ENCODE measurements around the gene VMAC.

VMAC gene

DNA sequence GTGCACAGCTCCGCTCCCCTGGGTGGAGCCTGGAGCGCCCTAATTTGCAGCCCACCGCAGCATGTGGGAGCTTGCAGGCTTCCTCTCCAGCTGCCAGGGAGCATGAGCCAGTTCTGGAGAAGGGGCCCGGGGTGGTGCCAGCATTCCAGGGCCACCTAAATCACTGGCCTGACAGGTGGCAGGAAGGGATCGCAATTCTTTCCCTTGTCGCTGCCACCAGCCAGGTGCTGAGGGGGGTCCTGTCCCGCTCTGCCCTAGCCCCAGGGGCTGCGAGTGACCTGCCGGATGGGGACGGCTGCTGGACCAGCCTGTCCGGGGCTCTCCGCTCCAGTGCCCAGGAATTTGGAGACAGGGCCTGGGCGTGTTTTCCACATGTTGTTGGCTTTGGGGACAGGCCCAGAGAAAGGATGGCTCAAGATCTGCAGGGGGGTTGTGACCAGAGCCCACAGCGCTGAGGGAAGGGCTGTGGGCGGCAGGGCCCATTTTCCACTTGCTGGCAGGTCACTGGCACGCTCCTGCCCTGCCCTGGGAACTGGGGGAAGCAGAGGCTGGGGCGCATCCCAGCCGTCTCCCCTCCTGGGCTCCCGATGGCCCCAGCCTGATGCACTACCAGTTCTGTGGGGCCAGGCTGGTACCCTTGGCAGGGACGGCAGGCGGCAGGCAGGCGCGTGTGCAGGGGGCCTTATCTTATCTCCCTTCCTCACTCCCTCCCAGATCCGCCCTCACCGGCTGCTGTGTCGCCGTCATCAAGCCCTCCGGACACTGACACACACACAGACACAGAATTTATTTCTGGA, 10.6 kb upstream of the VMAC start:
- Mint-ChIP-seq H3K27ac (no peak overlapping the region), H3K36me3 (ENCODE audit: low read depth) (peaks cover 34% of the 10 kb centered on the region), H3K4me1 (ENCODE audit: low read depth) (peaks cover 3% of the 10 kb centered on the region)

DNA sequence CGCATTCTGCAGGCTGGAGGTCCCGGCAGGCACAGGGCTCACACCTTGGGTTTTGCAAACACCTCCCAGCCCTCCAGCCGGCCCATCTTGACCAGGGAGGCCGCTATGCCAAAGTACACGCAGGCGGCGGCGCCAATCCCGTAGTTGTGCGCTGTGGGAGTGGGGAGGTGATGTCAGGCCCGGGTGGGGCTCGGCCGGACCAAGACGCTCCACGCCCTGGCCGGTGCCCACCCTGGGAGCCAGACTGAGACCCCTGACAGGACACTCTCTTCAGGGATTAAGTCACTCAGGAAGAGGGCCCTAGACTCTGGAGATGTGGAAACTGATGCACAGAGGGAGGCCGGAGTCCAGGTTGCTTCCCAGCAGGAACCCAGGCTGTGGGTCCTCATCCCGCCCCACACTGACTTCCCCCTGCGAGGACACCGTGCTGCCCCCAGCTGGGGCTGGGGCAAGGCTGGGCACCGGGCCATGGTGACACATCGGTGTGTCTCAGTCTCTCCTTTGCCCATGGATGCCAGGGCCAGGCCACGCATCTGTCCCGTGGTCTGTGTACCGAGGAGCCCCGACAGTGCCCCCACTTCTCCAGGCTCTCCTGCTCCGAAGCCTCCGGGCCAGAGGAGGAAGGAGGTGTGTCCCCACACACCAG, 9.8 kb upstream of the VMAC start:
- DNase-seq = no peak
- H3K36me3 Mint-ChIP-seq (ENCODE audit: low read depth) = peaks cover 36% of the 10 kb centered on the region
- H3K27ac Mint-ChIP-seq = no peak overlapping the region
- H3K9me3 Mint-ChIP-seq = no peaks in the 10 kb centered on the region
- H3K4me1 Mint-ChIP-seq (ENCODE audit: low read depth) = peaks cover 4% of the 10 kb centered on the region
- H3K27me3 Mint-ChIP-seq = peaks cover 15% of the 10 kb centered on the region
- H3K4me3 Mint-ChIP-seq = no peak overlapping the region

More for the DNA sequence above, 10.6 kb upstream of the VMAC start:
- Mint-ChIP-seq H3K27me3 (peaks cover 21% of the 10 kb centered on the region), H3K9me3 (no peaks in the 10 kb centered on the region), H3K4me3 (no peak overlapping the region)
- DNase-seq = no peak

DNA sequence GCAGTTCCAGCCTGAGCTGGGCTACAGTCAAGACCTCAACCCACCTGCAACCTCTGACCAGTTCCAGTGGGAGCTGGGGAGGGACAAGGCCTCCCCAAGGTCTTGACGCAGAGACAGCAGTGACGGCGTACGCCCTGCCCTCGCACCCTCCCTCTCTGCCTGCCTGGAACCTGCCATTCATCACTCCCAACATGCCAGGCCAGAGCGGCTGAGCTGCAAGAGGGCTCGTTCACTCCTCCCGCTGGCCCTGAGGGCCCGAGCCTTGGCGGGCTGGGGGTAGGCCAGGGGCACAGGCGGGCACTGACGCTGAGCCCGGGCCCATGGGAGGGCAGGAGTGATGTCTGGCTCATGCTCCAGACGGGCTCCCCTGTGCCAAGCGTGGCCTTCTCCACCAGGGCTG, 9.3 kb upstream of the VMAC start:
- H3K4me3 Mint-ChIP-seq = no peak overlapping the region
- H3K4me1 Mint-ChIP-seq (ENCODE audit: low read depth) = peaks cover 10% of the 10 kb centered on the region
- H3K9me3 Mint-ChIP-seq = no peaks in the 10 kb centered on the region
- no peak for DNase-seq
- H3K27me3 Mint-ChIP-seq = peaks cover 11% of the 10 kb centered on the region
- H3K36me3 Mint-ChIP-seq (ENCODE audit: low read depth) = peaks cover 42% of the 10 kb centered on the region
- no peak overlapping the region for H3K27ac Mint-ChIP-seq

DNA sequence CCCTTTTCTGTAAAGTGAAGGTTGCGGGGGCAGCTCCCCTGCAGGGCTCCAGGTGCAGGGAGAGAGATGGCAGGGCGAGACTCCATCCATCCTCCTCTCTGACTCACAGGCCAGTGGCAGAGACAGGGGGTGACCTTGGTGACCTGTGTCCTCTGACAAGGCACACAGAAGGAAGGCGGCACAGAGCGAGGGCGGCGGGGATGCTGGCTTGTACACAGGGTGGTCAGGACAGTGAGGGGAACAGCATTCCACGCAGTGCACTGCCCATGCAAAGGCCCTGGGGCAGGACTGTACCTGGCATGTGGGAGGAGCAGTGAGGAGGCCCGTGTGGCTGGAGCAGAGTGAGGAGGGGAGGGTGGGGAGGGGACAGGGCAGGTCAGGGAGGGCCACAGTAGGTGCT, 8.8 kb upstream of the VMAC start:
- Mint-ChIP-seq H3K27ac (no peak overlapping the region), H3K36me3 (ENCODE audit: low read depth) (peaks cover 43% of the 10 kb centered on the region), H3K9me3 (no peaks in the 10 kb centered on the region), H3K27me3 (peaks cover 6% of the 10 kb centered on the region), H3K4me1 (ENCODE audit: low read depth) (peaks cover 11% of the 10 kb centered on the region), H3K4me3 (no peak overlapping the region)
- DNase-seq = no peak

DNA sequence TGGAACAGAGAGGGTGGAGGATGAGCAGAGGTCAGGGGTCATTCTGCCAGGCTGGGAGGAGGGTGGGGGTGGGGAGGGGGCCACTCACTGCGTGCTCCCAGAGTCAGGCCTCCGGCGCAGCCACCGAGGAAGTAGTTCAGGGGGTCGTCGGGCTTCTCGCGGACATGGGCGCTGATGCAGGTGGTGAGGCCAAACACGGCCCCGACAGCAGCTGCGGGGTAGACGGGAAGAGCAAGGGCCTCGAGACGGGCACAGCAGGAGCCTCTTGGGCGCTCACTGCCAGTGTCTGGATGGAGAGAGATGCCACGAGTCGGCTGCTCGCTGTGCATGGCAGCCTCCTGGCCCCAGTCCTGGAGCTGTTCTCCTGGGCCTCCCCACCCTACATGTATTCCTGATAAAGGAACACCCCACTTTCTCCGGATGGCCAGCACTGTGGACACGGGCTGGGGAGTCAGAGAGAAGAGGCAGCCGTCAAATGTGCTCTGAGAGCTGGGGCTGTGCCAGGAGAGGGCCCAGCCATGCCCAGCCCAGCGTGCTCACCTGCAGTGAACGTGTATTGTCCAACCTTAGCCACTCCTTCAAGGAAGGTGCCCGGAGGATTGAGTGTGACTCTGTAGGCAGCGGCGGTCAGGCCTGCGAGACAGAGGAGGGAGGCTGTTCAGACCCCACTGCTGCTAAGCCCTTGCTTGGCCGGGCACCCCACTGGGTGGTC, 8.2 kb upstream of the VMAC start:
- peaks cover 49% of the 10 kb centered on the region for H3K36me3 Mint-ChIP-seq (ENCODE audit: low read depth)
- H3K4me1 Mint-ChIP-seq (ENCODE audit: low read depth) = peaks cover 17% of the 10 kb centered on the region
- no peaks in the 10 kb centered on the region for H3K9me3 Mint-ChIP-seq
- H3K27ac Mint-ChIP-seq = no peak overlapping the region
- no peak for DNase-seq
- H3K27me3 Mint-ChIP-seq = peaks cover 2% of the 10 kb centered on the region
- no peak overlapping the region for H3K4me3 Mint-ChIP-seq

DNA sequence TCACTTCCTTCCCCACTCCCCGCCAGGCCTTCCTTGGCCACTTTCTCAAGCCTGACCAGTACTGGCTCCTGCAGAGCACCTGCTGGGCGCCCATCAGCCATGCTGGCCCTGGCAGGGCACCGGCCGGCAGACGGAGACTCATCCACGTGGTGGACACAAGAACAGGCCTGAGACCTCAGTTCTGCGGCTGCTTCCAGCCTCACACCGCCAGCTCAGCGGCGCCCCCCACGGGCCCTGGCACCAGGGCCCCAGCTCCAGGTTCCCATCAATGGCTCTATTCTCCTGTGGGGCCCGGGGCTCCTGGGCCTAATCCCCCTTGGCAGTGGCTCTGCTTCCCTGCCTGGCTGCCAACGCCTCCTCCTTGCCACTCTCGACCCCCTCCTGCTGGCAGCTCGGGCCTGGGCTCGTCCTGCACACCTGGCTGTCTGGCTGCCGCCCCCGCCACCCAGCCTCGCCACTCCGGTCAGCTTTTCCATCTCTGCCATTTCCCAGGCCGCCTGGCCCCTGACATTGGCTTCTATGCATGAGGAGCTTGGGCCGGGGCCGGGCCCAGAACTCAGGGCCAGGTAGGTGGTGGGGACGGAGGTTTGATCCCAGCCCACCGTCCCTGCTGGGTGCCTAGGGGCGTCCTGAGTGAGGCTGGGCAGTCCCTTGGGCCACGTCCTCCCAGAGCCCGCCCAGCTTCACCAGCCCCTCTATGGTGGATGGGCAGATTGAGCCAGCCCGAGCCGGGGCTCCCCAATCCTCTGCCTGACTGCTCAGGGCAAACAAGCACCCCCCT, 7.3 kb upstream of the VMAC start:
- Mint-ChIP-seq H3K27me3 (no peaks in the 10 kb centered on the region), H3K4me1 (ENCODE audit: low read depth) (peaks cover 17% of the 10 kb centered on the region), H3K4me3 (no peak overlapping the region), H3K36me3 (ENCODE audit: low read depth) (peaks cover 51% of the 10 kb centered on the region), H3K9me3 (no peaks in the 10 kb centered on the region), H3K27ac (peak overlapping the region; percentile 44)
- DNase-seq = no peak

DNA sequence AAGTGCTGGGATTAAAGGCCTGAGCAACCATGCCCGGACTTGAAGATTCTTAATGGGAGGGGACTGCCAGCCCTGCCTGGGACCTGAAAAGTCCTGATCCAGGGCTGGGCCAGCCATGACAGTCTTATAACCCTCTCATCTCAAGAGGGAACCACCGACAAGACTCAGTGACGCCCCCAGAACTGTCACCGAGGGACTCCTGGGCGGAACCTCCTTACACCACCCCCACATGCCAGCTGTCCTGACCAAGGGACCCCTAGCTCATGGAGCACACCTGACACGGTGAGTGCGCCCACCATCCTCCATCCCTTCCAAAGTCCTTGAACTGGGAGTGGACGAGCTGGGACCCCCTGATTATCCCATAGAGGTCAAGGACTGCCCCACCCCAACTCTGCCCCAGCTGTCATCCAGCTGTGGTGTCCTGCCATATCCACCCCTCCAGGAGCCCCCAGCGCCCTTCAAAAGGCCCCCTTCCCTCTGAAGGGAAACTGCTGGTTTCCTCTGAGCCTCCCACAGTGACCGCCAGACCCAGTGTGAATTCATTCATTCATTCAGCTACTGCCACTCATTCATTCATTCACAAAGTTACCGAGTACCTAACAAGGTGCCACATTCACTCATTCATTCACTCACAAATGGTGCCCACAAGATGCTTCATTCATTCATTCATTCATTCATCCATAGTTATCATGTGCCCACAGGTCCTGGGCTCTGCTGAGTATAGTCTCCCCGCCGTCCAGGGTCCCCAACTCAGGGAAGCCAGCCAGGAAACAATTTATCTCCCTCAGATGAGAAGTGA, 4.7 kb upstream of the VMAC start:
- DNase-seq = no peak
- Mint-ChIP-seq H3K4me3 (no peak overlapping the region), H3K9me3 (no peaks in the 10 kb centered on the region), H3K27me3 (no peaks in the 10 kb centered on the region), H3K36me3 (ENCODE audit: low read depth) (peaks cover 55% of the 10 kb centered on the region), H3K4me1 (ENCODE audit: low read depth) (peaks cover 22% of the 10 kb centered on the region), H3K27ac (peak overlapping the region; percentile 65)

DNA sequence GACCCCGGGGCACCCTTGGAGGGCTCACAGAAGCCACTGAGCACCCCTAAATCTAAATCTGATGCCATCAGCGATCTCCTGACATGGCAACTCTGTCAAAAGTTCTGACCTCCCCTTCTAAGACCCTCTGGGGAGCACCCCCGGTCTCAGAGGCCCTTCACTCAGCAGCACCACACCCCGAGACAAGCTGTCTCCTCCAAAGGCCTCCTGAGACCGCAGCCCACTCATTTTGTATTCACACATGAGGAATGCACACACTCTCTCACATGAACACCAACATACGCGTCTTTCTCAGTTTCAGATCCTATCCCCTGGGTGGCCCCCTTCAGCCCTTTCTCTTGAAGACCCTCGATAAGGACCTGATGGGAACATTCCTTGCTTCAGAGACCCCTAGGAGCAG, 3.7 kb upstream of the VMAC start:
- H3K4me3 Mint-ChIP-seq = peak overlapping the region; percentile 23
- peaks cover 25% of the 10 kb centered on the region for H3K4me1 Mint-ChIP-seq (ENCODE audit: low read depth)
- H3K36me3 Mint-ChIP-seq (ENCODE audit: low read depth) = peaks cover 47% of the 10 kb centered on the region
- no peaks in the 10 kb centered on the region for H3K9me3 Mint-ChIP-seq
- peak overlapping the region; percentile 99 for H3K27ac Mint-ChIP-seq
- DNase-seq = no peak
- H3K27me3 Mint-ChIP-seq = no peaks in the 10 kb centered on the region

DNA sequence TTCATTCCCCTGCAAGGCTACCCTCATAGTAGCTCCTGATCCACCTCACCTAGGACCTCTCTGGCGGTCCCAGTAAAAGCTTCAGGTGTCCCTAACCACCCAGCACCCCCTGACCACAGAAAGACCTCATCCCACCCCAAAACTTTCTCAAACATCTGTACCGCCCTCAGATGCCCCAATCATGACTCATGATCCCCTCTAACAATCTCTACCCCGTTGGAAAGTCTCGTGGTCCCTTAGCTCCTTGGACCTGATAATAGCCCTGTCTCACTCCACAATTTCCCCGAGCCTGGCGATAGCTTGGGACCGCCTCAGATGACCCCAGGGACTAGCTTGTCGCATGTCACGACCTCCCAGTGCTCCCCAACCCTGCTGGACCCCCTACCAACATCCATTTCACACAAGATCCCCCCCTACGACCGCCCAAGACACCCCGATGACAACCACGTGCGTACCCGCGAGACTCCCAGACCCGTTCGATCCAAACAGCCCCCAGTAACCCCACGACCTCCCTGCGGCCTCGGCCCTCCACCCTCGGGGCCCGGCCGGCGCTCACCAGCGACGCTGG, 1.5 kb upstream of the VMAC start:
- peaks cover 46% of the 10 kb centered on the region for H3K36me3 Mint-ChIP-seq (ENCODE audit: low read depth)
- H3K27ac Mint-ChIP-seq = peak overlapping the region; percentile 99
- no peaks in the 10 kb centered on the region for H3K27me3 Mint-ChIP-seq
- H3K4me1 Mint-ChIP-seq (ENCODE audit: low read depth) = peaks cover 44% of the 10 kb centered on the region
- no peak for DNase-seq
- H3K9me3 Mint-ChIP-seq = no peaks in the 10 kb centered on the region
- peak overlapping the region; percentile 98 for H3K4me3 Mint-ChIP-seq

DNA sequence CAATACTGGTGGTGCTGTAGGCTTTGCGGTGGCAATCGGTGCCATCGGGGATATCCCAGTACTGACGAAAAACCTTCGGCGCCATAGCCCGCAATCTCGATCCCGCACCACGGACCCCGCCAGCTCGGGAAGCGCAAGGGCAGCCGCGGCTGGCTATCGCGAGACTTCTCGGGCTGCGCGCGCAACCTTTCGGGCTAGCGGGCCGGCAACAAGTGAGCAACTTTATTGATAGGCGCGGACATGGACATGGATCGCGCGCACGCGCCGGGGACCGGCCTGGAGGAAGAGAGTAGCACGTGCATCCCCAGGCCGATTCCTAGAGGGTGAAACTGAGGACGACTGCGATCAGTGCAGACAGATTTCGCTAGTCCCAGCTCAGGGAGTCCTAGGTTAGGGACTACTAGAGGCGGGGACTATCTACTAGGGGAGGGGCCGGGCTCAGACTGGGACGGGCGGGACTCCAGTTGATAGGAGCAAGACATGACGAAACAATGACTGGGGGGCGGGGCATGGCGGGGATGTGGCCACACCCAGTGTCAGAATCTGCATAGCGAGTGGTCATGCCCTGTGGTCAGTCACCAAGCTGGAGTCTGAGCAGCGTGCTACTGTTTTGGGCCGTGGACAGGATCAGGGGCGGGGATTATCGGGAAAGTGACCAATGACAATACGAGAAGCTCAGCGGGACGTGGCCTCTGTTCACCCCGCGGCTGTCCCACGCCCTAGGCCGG, 884 bp upstream of the VMAC start, which contains the start of gene NDUFA11:
Gene NDUFA11 (minus strand): TSS at position 167 of the 728 bp plus-strand sequence. CDS start 82 bp downstream, at position 85.
- DNase-seq = peak; percentile 99
- Mint-ChIP-seq H3K4me3 (peak within 1 kb of the TSS; percentile 98), H3K9me3 (no peaks in the 10 kb centered on the region), H3K27me3 (no peaks in the 10 kb centered on the region), H3K4me1 (ENCODE audit: low read depth) (peaks cover 44% of the 10 kb centered on the region), H3K27ac (peak within 1 kb of the TSS; percentile 99), H3K36me3 (ENCODE audit: low read depth) (peaks cover 45% of the 10 kb centered on the region)

DNA sequence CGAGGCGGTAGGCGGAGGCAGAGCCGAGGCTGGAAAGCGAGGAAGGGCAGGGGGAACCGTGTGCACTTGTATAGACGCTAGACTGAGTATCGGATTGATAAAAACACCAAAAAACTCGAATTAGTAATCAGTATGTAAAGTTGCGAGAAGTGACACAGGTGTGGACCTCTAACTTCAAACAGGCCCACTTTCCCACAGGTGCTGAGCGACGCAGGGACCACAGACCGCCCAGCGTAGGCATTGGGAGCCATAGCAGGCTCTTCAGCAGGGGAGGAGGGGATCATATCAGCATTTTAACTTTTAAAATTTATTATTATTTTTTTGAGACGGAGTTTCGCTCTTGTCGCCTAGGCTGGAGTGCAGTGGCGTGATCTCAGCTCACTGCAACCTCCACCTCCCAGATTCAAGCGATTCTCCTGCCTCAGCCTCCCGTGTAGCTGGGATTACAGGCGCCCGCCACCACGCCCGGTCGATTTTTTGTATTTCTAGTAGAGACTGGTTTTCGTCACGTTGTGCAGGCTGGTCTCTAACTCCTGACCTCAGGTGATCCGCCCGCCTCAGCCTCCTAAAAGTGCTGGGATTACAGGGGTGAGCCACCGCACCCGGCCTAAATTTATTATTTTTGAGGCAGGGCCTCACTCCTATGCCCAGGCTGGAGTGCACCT, 574 bp downstream of the VMAC start:
- peak overlapping the region; percentile 98 for H3K4me3 Mint-ChIP-seq
- peak overlapping the region; percentile 85 for H3K27ac Mint-ChIP-seq
- H3K9me3 Mint-ChIP-seq = no peaks in the 10 kb centered on the region
- H3K36me3 Mint-ChIP-seq (ENCODE audit: low read depth) = peaks cover 50% of the 10 kb centered on the region
- peaks cover 39% of the 10 kb centered on the region for H3K4me1 Mint-ChIP-seq (ENCODE audit: low read depth)
- no peaks in the 10 kb centered on the region for H3K27me3 Mint-ChIP-seq
- no peak for DNase-seq

DNA sequence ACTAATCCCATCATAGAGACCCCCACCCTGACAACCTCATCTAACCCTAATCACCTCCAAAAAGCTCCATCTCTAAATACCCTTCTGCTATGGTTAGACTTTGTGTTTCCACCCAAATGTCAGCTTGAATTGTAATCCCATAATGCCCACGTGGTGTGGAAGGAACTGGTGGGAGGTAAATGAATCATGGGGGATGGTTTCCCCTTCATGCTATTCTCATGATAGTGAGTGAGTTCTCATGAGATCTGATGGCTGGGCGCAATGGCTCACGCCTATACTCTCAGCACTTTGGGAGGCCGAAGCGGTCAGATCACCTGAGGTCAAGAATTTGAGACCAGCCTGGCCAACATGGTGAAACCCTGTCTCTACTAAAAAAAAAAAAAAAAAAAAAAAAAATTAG, 2.6 kb downstream of the VMAC start:
- H3K27ac Mint-ChIP-seq = peak overlapping the region; percentile 68
- peaks cover 49% of the 10 kb centered on the region for H3K36me3 Mint-ChIP-seq (ENCODE audit: low read depth)
- no peaks in the 10 kb centered on the region for H3K9me3 Mint-ChIP-seq
- H3K27me3 Mint-ChIP-seq = no peaks in the 10 kb centered on the region
- H3K4me3 Mint-ChIP-seq = peak overlapping the region; percentile 5
- H3K4me1 Mint-ChIP-seq (ENCODE audit: low read depth) = peaks cover 28% of the 10 kb centered on the region
- no peak for DNase-seq
